ENCODE measurements around the gene CSNK2A3.
"Not testable (repeated sequence)": the region's sequence is repeated elsewhere in the genome, so short reads cannot be mapped to it uniquely, and the experiment has no call there.

CSNK2A3 gene

GRCh38 chr11:11378184-11378940, 25.3 kb upstream of the CSNK2A3 start:
- no peak for DNase-seq

GRCh38 chr11:11374358-11375148, 21.5 kb upstream of the CSNK2A3 start:
- no peak for DNase-seq

- no peak for DNase-seq
Observed at GRCh38 chr11:11373934-11374333, 20.9 kb upstream of the CSNK2A3 start.

- no peak for DNase-seq
Observed at GRCh38 chr11:11372461-11372860, 19.4 kb upstream of the CSNK2A3 start.

GRCh38 chr11:11370962-11371303, 17.9 kb upstream of the CSNK2A3 start:
- DNase-seq: no peak

- no peak for DNase-seq
Observed at GRCh38 chr11:11370255-11370961, 17.4 kb upstream of the CSNK2A3 start.

- peak in 1 of 2 experiments; percentile 10 for DNase-seq
Observed at GRCh38 chr11:11366793-11367192, 13.7 kb upstream of the CSNK2A3 start.

- no peak for DNase-seq
Observed at GRCh38 chr11:11363674-11364073, 10.6 kb upstream of the CSNK2A3 start.

GRCh38 chr11:11359611-11360010, 6.6 kb upstream of the CSNK2A3 start:
- DNase-seq: no peak

- no peak for DNase-seq
Observed at GRCh38 chr11:11356842-11357241, 3.8 kb upstream of the CSNK2A3 start.

- not testable (repeated sequence) for DNase-seq
Observed at GRCh38 chr11:11351851-11352250, 1.2 kb downstream of the CSNK2A3 start.

- DNase-seq: no peak
Observed at GRCh38 chr11:11351042-11351586, 1.9 kb downstream of the CSNK2A3 start.

GRCh38 chr11:11349870-11350337, 3.1 kb downstream of the CSNK2A3 start:
- DNase-seq: no peak

- no peak for DNase-seq
Observed at GRCh38 chr11:11349106-11349825, 3.8 kb downstream of the CSNK2A3 start.

GRCh38 chr11:11348303-11348702, 4.7 kb downstream of the CSNK2A3 start:
- DNase-seq: no peak

- DNase-seq: no peak
Observed at GRCh38 chr11:11347592-11347991, 5.5 kb downstream of the CSNK2A3 start.

- no peak for DNase-seq
Observed at GRCh38 chr11:11346303-11346702, 6.7 kb downstream of the CSNK2A3 start.

GRCh38 chr11:11345099-11345498, 8.0 kb downstream of the CSNK2A3 start:
- no peak for DNase-seq

GRCh38 chr11:11344045-11344444, 9.0 kb downstream of the CSNK2A3 start:
- no peak for DNase-seq

- DNase-seq: no peak
Observed at GRCh38 chr11:11338304-11338703, 14.7 kb downstream of the CSNK2A3 start.

- no peak for DNase-seq
Observed at GRCh38 chr11:11336664-11337063, 16.4 kb downstream of the CSNK2A3 start.

- DNase-seq: no peak
Observed at GRCh38 chr11:11335043-11335442, 18.0 kb downstream of the CSNK2A3 start.

- no peak for DNase-seq
Observed at GRCh38 chr11:11334607-11335006, 18.4 kb downstream of the CSNK2A3 start.

Data from Kasumi-1 (cell line).